ENCODE data around the gene CYP46A1. TPM values are rescaled to one million over a fixed set of nuclear protein-coding genes. Genes with fewer than 3 reads are reported as not detected.

Gene CYP46A1
- total RNA-seq, 1 donor from 2014 or later, result under 0.01 TPM

GRCh38 chr14:99742074-99742473 lies 58.0 kb downstream of the CYP46A1 start:
- no peak for DNase-seq (ENCODE audit: low read depth in 2 of 2)

- no peak for DNase-seq (ENCODE audit: low read depth in 2 of 2)
These were observed 58.7 kb downstream of the CYP46A1 start for GRCh38 chr14:99742509-99743487.

- DNase-seq (ENCODE audit: low read depth in 2 of 2), result no peak
These were observed 60.2 kb downstream of the CYP46A1 start for GRCh38 chr14:99744199-99744872.

GRCh38 chr14:99744873-99745224 lies 60.8 kb downstream of the CYP46A1 start:
- no peak for DNase-seq (ENCODE audit: low read depth in 2 of 2)

- peak in 1 of 2 donors; percentile 81 for DNase-seq (ENCODE audit: low read depth in 2 of 2)
These were observed 61.3 kb downstream of the CYP46A1 start for GRCh38 chr14:99745307-99745951.

- no peak for DNase-seq (ENCODE audit: low read depth in 2 of 2)
These were observed 63.1 kb downstream of the CYP46A1 start for GRCh38 chr14:99747167-99747566.

GRCh38 chr14:99747582-99748330 lies 63.7 kb downstream of the CYP46A1 start:
- DNase-seq (ENCODE audit: low read depth in 2 of 2), result no peak

GRCh38 chr14:99748529-99748928 lies 64.4 kb downstream of the CYP46A1 start:
- no peak for DNase-seq (ENCODE audit: low read depth in 2 of 2)

GRCh38 chr14:99749142-99749541 lies 65.0 kb downstream of the CYP46A1 start:
- DNase-seq (ENCODE audit: low read depth in 2 of 2), result no peak

- DNase-seq (ENCODE audit: low read depth in 2 of 2), result no peak
These were observed 65.9 kb downstream of the CYP46A1 start for GRCh38 chr14:99749763-99750715.

- DNase-seq (ENCODE audit: low read depth in 2 of 2), result no peak
These were observed 66.8 kb downstream of the CYP46A1 start for GRCh38 chr14:99750746-99751450.

GRCh38 chr14:99751539-99752485 lies 67.7 kb downstream of the CYP46A1 start:
- peak; percentile 49 to 79 for DNase-seq (ENCODE audit: low read depth in 2 of 2)

GRCh38 chr14:99752486-99753121 lies 68.5 kb downstream of the CYP46A1 start:
- DNase-seq (ENCODE audit: low read depth in 2 of 2), result peak; percentile 75 to 87

GRCh38 chr14:99753225-99754140 lies 69.4 kb downstream of the CYP46A1 start:
- DNase-seq (ENCODE audit: low read depth in 2 of 2), result peak in 1 of 2 donors; percentile 41

- DNase-seq (ENCODE audit: low read depth in 2 of 2), result peak in 1 of 2 donors; percentile 52
These were observed 70.3 kb downstream of the CYP46A1 start for GRCh38 chr14:99754141-99755067.

- DNase-seq (ENCODE audit: low read depth in 2 of 2), result no peak
These were observed 70.9 kb downstream of the CYP46A1 start for GRCh38 chr14:99755068-99755405.

Data from lung microvascular endothelial cell (primary cell).